Cerebellar cortex (tissue), 1 donor: ENCODE measurements around the gene CEACAM8.
"Not testable (repeated sequence)": the region's sequence is repeated elsewhere in the genome, so short reads cannot be mapped to it uniquely, and the experiment has no call there.

ENCODE experiments used
- DNase-seq: peaks from one replicate; pipeline ENCODE4 v3.0.0-alpha.2; 2015; ENCODE audit warnings: low spot score

The CEACAM8 gene

DNA sequence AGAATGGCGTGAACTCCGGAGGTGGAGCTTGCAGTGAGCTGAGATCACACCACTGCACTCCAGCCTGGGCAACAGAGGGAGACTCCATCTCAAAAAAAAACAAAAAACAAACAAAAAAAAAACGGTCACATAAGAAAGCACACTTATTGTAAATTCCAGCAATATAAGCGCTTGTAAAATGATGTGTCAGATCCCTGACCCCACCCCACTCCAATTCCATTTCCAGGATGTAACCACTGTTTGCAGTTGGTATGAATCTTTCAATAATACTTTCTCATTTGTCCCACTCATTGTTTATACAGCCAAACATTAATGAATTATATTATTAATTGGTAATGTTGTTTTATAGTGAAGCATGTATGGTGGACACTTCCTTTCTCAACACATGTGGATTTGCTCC, 50.6 kb downstream of the CEACAM8 start:
- no peak for DNase-seq

GRCh38 chr19:42542791-42543190, 51.9 kb downstream of the CEACAM8 start:
- DNase-seq, result no peak

DNA sequence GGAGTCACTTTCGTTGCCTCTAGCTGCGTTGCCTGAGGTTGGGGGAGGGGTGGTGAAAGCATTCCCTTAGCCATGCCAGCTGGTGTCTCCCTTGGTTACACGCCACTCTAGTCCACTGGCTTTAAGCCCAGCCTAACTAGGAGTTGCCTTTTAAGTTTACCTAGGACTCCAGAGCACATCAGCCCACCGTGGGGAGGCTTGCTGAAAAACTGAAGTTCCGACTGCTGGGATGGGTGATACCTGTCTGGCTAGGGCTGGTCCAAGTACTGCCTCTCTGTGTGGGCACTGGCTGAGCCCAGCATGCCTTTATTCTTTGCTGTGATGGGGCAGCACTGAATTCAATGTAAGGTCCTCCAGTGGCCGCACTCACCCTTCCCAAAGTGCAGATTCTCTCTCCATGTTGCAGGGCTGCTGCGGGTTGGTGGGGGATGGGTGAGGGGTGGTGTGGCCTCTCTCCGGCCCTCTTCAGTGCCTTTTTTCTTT, 54.6 kb downstream of the CEACAM8 start:
- DNase-seq, result no peak

DNA sequence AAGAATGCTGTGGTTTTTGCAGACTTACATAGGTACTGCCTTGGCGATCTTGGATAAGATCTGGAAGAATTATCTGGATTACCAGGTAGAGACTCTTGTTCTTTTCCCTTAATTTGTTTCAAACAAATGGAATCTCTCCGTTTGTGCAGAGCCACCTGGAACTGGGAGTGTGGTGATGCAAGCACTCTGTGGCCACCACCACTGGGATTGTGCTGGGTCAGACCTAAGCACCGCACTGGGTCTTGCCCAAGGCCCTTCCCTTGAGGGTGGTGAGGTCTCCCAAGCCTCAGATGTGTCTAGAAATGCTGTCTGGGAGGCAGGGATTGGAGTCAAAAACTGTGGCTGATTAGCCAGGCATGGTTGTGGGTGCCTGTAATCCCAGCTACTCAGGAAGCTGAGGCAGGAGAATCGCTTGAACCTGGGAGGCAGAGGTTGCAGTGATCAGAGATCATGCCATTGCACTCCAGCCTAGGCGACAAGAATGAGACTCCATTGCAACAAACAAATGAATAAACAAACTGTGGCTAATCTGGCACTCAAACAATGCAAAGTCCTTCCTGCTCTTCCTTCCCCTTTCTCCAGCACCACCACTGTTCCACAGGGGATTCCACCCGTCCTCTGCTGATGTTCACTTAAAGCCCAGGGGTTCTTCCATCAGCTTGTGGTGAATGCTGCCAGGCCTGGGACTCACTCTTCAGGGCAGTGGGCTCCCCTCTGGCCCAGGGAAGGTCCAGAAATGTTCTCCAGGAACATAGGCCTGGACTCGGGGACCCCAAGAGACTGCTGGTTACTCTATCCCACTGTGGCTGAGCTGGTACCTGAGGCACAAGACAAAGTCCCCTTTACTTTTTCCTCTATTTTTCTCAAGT, 55.6 kb downstream of the CEACAM8 start:
- no peak for DNase-seq

DNA sequence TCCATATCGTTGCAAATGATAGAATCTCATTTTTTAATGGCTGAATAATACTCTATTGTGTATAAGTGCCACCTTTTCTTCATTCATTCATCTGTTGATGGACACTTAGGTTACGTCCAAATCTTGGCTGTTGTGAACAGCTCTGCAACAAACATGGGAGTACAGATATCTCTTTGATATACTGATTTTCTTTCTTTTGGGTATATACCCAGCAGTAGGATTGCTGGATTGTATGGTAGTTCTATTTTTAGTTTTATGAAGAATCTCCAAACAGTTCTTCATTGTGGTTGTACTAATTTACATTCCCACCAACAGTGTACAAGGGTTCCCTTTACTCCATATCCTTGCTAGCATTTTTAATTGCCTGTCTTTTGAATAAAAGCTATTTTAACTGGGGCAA, 59.4 kb downstream of the CEACAM8 start:
- not testable (repeated sequence) for DNase-seq

DNA sequence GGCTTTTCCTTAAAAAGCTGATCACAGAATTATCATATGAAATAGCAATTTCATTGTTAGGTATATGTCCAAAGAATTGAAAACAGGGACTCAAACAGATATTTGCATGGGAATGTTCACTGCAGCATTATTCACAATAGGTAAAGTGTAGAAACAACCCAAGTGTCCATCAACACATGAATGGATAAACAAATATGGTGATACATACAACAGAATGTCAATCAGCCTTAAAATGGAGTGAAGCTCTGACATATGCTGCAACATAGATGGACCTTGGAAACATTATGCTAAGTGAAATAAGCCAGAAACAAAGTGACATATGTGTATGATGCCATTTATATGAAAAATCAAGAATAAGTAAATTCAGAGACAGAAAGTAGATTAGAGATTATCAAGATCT, 60.3 kb downstream of the CEACAM8 start:
- DNase-seq, result no peak

- peak; percentile 33 for DNase-seq
Observed at GRCh38 chr19:42532891-42533290, 61.8 kb downstream of the CEACAM8 start.

DNA sequence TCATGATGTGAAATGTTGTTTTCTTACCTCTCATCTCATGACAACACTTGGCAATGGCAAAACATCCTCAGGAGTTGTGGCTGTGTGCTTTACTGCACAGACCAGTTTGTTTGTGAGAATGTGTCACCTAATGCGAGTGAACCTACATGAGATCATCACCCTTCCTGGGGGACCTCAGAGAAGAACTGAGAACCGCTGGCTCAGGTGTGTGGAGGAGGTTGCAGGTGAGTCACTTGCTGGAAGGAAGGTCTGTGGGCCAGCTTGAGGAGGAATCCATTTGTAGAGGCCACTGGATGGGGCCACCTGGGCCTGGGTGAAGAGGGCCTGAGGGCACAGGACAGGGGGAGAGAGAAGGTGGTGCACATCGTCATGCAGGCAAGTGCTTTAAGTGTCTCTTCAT, 63.4 kb downstream of the CEACAM8 start:
- DNase-seq, result no peak
